H9 (cell line): ENCODE data around the gene KCNQ2. TPM values are rescaled to one million over a fixed set of nuclear protein-coding genes. Genes with fewer than 3 reads are reported as not detected.

Source experiments
- DNase-seq: peaks from one replicate; pipeline ENCODE4 v3.0.0-alpha.2; 2017
- H2AFZ ChIP-seq: one replicate; pipeline ENCODE4 v1.6.1; 2013; ENCODE audit warnings: mild to moderate bottlenecking, low read length, control low read depth, moderate library complexity
- H2AK5ac ChIP-seq: 2 replicates; pipeline ENCODE4 v1.6.1; 2013; ENCODE audit warnings: low read length, control low read depth, mixed read lengths; ENCODE audit not compliant: insufficient read length
- H2BK120ac ChIP-seq: one replicate; pipeline ENCODE4 v1.6.1; 2013; ENCODE audit warnings: low read depth, mild to moderate bottlenecking, low read length, control low read depth, inconsistent platforms; ENCODE audit not compliant: poor library complexity, severe bottlenecking
- H2BK12ac ChIP-seq: 2 replicates; pipeline ENCODE4 v1.6.1; 2013; ENCODE audit warnings: low read length, control low read depth, mixed read lengths, low read depth; ENCODE audit not compliant: insufficient read length
- H2BK15ac ChIP-seq: 2 replicates; pipeline ENCODE4 v1.6.1; 2013; ENCODE audit warnings: low read depth, low read length, control low read depth
- H2BK20ac ChIP-seq: one replicate; pipeline ENCODE4 v1.6.1; 2013; ENCODE audit warnings: low read depth, mild to moderate bottlenecking, low read length, control low read depth, inconsistent platforms; ENCODE audit not compliant: poor library complexity, severe bottlenecking
- H2BK5ac ChIP-seq: 2 replicates; pipeline ENCODE4 v1.6.1; 2013; ENCODE audit warnings: low read length, control low read depth, mixed read lengths; ENCODE audit not compliant: insufficient read length
- H3K14ac ChIP-seq: 2 replicates; pipeline ENCODE4 v1.6.1; 2013; ENCODE audit warnings: low read length, control low read depth; ENCODE audit not compliant: insufficient read depth
- H3K18ac ChIP-seq: 2 replicates; pipeline ENCODE4 v1.6.1; 2013; ENCODE audit warnings: low read depth, mild to moderate bottlenecking, mixed read lengths, low read length, control low read depth; ENCODE audit not compliant: insufficient read length
- H3K23ac ChIP-seq: 2 replicates; pipeline ENCODE4 v1.6.1; 2013; ENCODE audit warnings: low read length, control low read depth, mixed read lengths, low read depth; ENCODE audit not compliant: insufficient read length
- H3K23me2 ChIP-seq: 2 replicates; pipeline ENCODE4 v1.6.1; 2013; ENCODE audit warnings: low read depth, mild to moderate bottlenecking, mixed read lengths, low read length, control low read depth; ENCODE audit not compliant: insufficient read length, poor library complexity, severe bottlenecking
- H3K27ac ChIP-seq: 2 replicates; pipeline ENCODE4 v1.5.1; 2013; ENCODE audit warnings: low read length, control low read depth, mixed read lengths, low read depth; ENCODE audit not compliant: insufficient read length
- H3K27me3 ChIP-seq: 2 replicates; pipeline ENCODE4 v1.6.1; 2013; ENCODE audit warnings: low read length, control low read depth, inconsistent platforms; ENCODE audit not compliant: insufficient read depth
- H3K4ac ChIP-seq: 2 replicates; pipeline ENCODE4 v1.6.1; 2013; ENCODE audit warnings: low read depth, mild to moderate bottlenecking, control low read depth, inconsistent platforms, low read length, moderate library complexity
- H3K4me1 ChIP-seq: 2 replicates; pipeline ENCODE4 v1.6.1; 2013; ENCODE audit warnings: low read length, control low read depth, inconsistent platforms; ENCODE audit not compliant: insufficient read depth
- H3K4me2 ChIP-seq: 2 replicates; pipeline ENCODE4 v1.6.1; 2013; ENCODE audit warnings: low read length, control low read depth, mixed read lengths; ENCODE audit not compliant: insufficient read length, insufficient read depth
- H3K56ac ChIP-seq: 2 replicates; pipeline ENCODE4 v1.6.1; 2013; ENCODE audit warnings: low read depth, mild to moderate bottlenecking, mixed read lengths, low read length, control low read depth; ENCODE audit not compliant: insufficient read length
- H3K79me1 ChIP-seq: 2 replicates; pipeline ENCODE4 v1.6.1; 2013; ENCODE audit warnings: low read depth, mild to moderate bottlenecking, moderate library complexity, low read length, control low read depth, inconsistent platforms; ENCODE audit not compliant: insufficient read depth, poor library complexity, severe bottlenecking
- H3K79me2 ChIP-seq: 2 replicates; pipeline ENCODE4 v1.6.1; 2013; ENCODE audit warnings: low read length, control low read depth, inconsistent platforms; ENCODE audit not compliant: insufficient read depth
- H3K9ac ChIP-seq: 2 replicates; pipeline ENCODE4 v1.6.1; 2013; ENCODE audit warnings: low read length, control low read depth, mixed read lengths; ENCODE audit not compliant: insufficient read length; ENCODE audit errors: extremely low read depth
- H3K9me3 ChIP-seq: one replicate; pipeline ENCODE4 v1.6.1; 2013; ENCODE audit warnings: low read depth, low read length, inconsistent platforms; ENCODE audit not compliant: control insufficient read depth
- H3T11ph ChIP-seq: one replicate; pipeline ENCODE4 v1.6.1; 2013; ENCODE audit warnings: mild to moderate bottlenecking, low read length, control low read depth, inconsistent platforms
- H4K20me1 ChIP-seq: one replicate; pipeline ENCODE4 v1.6.1; 2013; ENCODE audit not compliant: control insufficient read depth, insufficient read length, insufficient read depth
- H4K5ac ChIP-seq: 2 replicates; pipeline ENCODE4 v1.6.1; 2013; ENCODE audit warnings: low read depth, mild to moderate bottlenecking, mixed read lengths, low read length, control low read depth; ENCODE audit not compliant: insufficient read length
- H4K8ac ChIP-seq: replicated peaks from 2 replicates; pipeline ENCODE4 v1.6.1; 2013; ENCODE audit warnings: low read length, control low read depth, mixed read lengths, low read depth; ENCODE audit not compliant: insufficient read length
- H4K91ac ChIP-seq: 2 replicates; pipeline ENCODE4 v1.6.1; 2013; ENCODE audit warnings: low read depth, mild to moderate bottlenecking, moderate library complexity, mixed read lengths, low read length, control low read depth; ENCODE audit not compliant: insufficient read length
- H3K27ac Mint-ChIP-seq, 3 experiments: 2 replicates in 2 of 3; 3 replicates in 1 of 3; pipeline ENCODE4 v1.8.0; 2020 to 2021; ENCODE audit warnings: mixed read lengths in 3 of 3, mild to moderate bottlenecking in 1 of 3, moderate library complexity in 1 of 3
- H3K27me3 Mint-ChIP-seq: 2 replicates; pipeline ENCODE4 v1.8.0; 2021; ENCODE audit warnings: low read depth, mild to moderate bottlenecking, moderate library complexity, mixed read lengths
- H3K36me3 Mint-ChIP-seq, 3 experiments: 2 replicates in 2 of 3; 3 replicates in 1 of 3; pipeline ENCODE4 v1.8.0; 2020 to 2021; ENCODE audit warnings: low read depth in 3 of 3, mixed read lengths in 3 of 3; ENCODE audit not compliant: insufficient read depth in 1 of 3
- H3K4me1 Mint-ChIP-seq, 2 experiments: 2 replicates each; pipeline ENCODE4 v1.8.0; 2020; ENCODE audit warnings: mixed read lengths in 2 of 2
- H3K4me3 Mint-ChIP-seq, 2 experiments: 2 replicates in 1 of 2; 3 replicates in 1 of 2; pipeline ENCODE4 v1.8.0; 2020 to 2021; ENCODE audit warnings: mild to moderate bottlenecking in 2 of 2, mixed read lengths in 2 of 2, moderate library complexity in 1 of 2
- H3K9me3 Mint-ChIP-seq, 2 experiments: 2 replicates in 1 of 2; 3 replicates in 1 of 2; pipeline ENCODE4 v1.8.0; 2020; ENCODE audit warnings: mild to moderate bottlenecking in 2 of 2, mixed read lengths in 2 of 2, moderate library complexity in 1 of 2
- CTCF ChIP-seq: fragments of 200-600 bp; sonication (generic); conservative IDR thresholded peaks from 3 replicates; pipeline ENCODE4 v1.8.0; 2021; ENCODE audit warnings: antibody characterized with exemption, mild to moderate bottlenecking
- WGBS: extraction: QIAGEN DNeasy Blood & Tissue Kit; methylation state at CpG from one replicate; pipeline ENCODE4 v1.1.7; 2013; ENCODE audit warnings: missing lambda C conversion rate, low lambda C conversion rate, mixed read lengths; ENCODE audit not compliant: insufficient read length; ENCODE audit errors: extremely low coverage; 5-methylcytosine and 5-hydroxymethylcytosine counted together
- total RNA-seq: library from RNA; stranded (reverse); gene quantifications from 2 replicates; pipeline ENCODE4 v1.2.1, GENCODE V29; 2021

KCNQ2 gene
- total RNA-seq, 1 experiment from 2014 or later: 69.2 TPM

- H2AFZ ChIP-seq: no peak overlapping the region
- no peak overlapping the region for H4K8ac ChIP-seq
- H2AK5ac ChIP-seq: no peak overlapping the region
- H3K4me1 ChIP-seq: peaks cover 4% of the 10 kb centered on the region; the same call in 1 of the 2 replicates
- no peak overlapping the region for H3T11ph ChIP-seq
- H3K27ac ChIP-seq: no peak overlapping the region
- Mint-ChIP-seq H3K27ac (no peak overlapping the region; a peak in 1 of 7 replicates), H3K27me3 (peaks cover 25% of the 10 kb centered on the region), H3K4me3 (no peak overlapping the region), H3K4me1 (peaks cover 19 to 36% of the 10 kb centered on the region in 2 experiments), H3K36me3 (peaks cover 4 to 16% (median 13%) of the 10 kb centered on the region in 3 experiments; a peak in 6 of 7 replicates), H3K9me3 (peaks cover 20 to 21% of the 10 kb centered on the region in 2 experiments)
- no peak overlapping the region for H2BK12ac ChIP-seq
- peak; percentile 73 for DNase-seq
- no peak overlapping the region for H3K23ac ChIP-seq
- no peak overlapping the region for H3K4ac ChIP-seq
- H2BK20ac ChIP-seq: no peak overlapping the region
- H3K79me1 ChIP-seq: no peaks in the 10 kb centered on the region
- H4K20me1 ChIP-seq: no peaks in the 10 kb centered on the region
- no peak overlapping the region for H3K56ac ChIP-seq
- H4K5ac ChIP-seq: no peak overlapping the region
- no peaks in the 10 kb centered on the region for H3K79me2 ChIP-seq
- WGBS: no CpG with 5 or more reads among the region's 22 CpGs
- H3K27me3 ChIP-seq: no peaks in the 10 kb centered on the region
- H3K23me2 ChIP-seq: no peaks in the 10 kb centered on the region
- peaks cover 10% of the 10 kb centered on the region for H3K9me3 ChIP-seq
- H3K4me2 ChIP-seq: no peak overlapping the region
- no peak overlapping the region for H2BK15ac ChIP-seq
- H3K14ac ChIP-seq: no peak overlapping the region
- no peak overlapping the region for H4K91ac ChIP-seq
- H3K9ac ChIP-seq: no peak overlapping the region
- H2BK120ac ChIP-seq: no peak overlapping the region
- peak; percentile 98; the same call in 2 of the 3 replicates for TF ChIP-seq CTCF
- H3K18ac ChIP-seq: no peak overlapping the region
- H2BK5ac ChIP-seq: no peak overlapping the region
These were observed 90.5 kb downstream of the KCNQ2 start for GRCh38 chr20:63381781-63382431.
